ENCODE results near the gene CLDN17.

- TF ChIP-seq POLR2AphosphoS5 (IDR thresholded peaks at IDR 0.05), result no peak
- no peak for TF ChIP-seq CTCF (IDR thresholded peaks at IDR 0.05)
- TF ChIP-seq POLR2A (IDR thresholded peaks at IDR 0.05), result peak; percentile 42
These were observed 49.6 kb upstream of the CLDN17 start, which contains the start of gene CLDN8 for GRCh38 chr21:30216041-30216723.
